Endometrial microvascular endothelial cells (primary cell): ENCODE data around the gene RHBDF1. TPM values are rescaled to one million over a fixed set of nuclear protein-coding genes. Genes with fewer than 3 reads are reported as not detected.

Experiments used
- in situ Hi-C: cut with HindIII; loops from 2 replicates; pipeline ENCODE4 v1.10.0; 2017; ENCODE audit warnings: low sequenced_read_pairs, low pct_unique_long_range_greater_than_20kb; ENCODE audit errors: inconsistent ontology term
- total RNA-seq: library from RNA; depleted of rRNA; stranded (reverse); fragments of >200 nt; gene quantifications from one replicate; pipeline ENCODE4 v1.2.3, GENCODE V29; 2015; ENCODE audit errors: inconsistent ontology term

The RHBDF1 gene
- total RNA-seq, 1 donor from 2014 or later, result 28.2 TPM

DNA sequence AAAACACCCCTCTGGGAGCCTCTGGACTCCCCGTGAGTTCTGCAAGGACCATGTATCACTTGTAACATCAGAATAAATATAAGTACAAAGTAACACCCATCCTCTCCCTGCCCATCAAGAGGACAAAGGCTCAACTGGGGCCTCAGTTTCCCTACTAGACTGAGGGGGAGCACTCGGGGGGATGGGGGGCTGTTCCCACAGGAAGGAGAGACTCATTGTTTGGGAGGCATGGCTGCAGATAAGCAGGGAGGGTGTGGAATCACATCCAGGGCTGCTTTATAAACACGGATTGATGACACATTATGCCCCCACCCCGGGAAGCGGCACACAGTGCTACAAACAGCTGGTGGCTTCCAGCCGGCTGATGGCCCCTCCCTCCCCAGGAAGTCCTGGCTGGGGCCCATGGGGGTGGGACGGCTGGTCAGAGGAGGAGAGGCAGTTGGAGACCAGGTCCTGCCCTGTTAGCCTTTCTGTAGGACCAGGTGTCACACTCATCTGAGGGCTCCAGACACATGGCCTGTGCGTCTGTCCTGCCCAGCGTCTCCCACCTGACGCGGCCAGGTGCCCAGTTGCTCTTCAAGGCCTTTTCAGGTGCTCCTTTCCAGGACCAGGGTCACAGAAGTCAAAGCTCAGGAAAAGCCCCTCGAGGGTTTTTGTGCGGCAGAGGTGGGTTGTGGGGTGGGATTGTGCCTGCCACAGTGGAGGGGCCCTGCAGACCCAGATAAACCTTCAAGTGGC, 4.3 kb upstream of the RHBDF1 start:
- in situ Hi-C loops, result no loop called here

GRCh38 chr16:75580-76501, 3.4 kb upstream of the RHBDF1 start:
- in situ Hi-C loops, result no loop called here

DNA sequence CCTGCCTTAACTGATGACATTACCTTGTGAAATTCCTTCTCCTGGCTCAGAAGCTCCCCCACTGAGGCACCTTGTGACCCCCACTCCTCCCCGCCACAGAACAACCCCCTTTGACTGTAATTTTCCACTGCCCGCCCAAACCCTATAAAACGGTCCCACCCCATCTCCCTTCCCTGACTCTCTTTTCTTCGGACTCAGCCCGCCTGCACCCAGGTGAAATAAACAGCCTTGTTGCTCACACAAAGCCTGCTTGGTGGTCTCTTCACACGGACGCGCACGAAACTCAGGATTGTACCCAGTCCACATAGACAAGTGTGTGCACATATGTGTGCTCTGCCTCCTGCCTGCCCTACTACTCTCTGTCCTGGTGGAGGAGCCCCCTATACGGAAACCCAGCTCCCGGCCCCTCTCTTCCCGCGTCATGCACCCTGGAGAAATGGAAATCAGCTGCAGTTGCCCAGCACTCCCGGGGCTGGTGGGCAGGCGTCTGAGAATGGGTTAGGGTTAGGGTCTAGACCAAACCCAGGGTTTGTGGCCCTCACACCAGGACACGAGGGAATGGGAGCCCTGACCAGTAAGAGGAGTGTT, 2.4 kb upstream of the RHBDF1 start:
- in situ Hi-C loops, result no loop called here

- in situ Hi-C loops, result no loop called here
These were observed 1.8 kb upstream of the RHBDF1 start for GRCh38 chr16:74051-74746.

GRCh38 chr16:71540-72401, 660 bp downstream of the RHBDF1 start:
- in situ Hi-C loops, result no loop called here

GRCh38 chr16:71210-71539, 1.3 kb downstream of the RHBDF1 start:
- in situ Hi-C loops, result no loop called here

DNA sequence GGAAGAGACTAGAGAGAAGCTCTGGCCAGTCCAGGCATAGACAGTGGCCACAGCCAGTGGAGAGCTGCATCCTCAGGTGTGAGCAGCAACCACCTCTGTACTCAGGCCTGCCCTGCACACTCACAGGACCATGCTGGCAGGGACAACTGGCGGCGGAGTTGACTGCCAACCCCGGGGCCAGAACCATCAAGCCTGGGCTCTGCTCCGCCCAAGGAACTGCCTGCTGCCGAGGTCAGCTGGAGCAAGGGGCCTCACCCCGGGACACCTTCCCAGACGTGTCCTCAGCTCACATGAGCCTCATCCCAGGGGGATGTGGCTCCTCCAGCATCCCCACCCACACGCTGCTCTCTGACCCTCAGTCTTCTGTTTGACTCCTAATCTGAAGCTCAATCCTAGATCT, 3.2 kb downstream of the RHBDF1 start:
- in situ Hi-C loops, result no loop called here

GRCh38 chr16:67884-68789, 4.3 kb downstream of the RHBDF1 start:
- in situ Hi-C loops, result no loop called here

DNA sequence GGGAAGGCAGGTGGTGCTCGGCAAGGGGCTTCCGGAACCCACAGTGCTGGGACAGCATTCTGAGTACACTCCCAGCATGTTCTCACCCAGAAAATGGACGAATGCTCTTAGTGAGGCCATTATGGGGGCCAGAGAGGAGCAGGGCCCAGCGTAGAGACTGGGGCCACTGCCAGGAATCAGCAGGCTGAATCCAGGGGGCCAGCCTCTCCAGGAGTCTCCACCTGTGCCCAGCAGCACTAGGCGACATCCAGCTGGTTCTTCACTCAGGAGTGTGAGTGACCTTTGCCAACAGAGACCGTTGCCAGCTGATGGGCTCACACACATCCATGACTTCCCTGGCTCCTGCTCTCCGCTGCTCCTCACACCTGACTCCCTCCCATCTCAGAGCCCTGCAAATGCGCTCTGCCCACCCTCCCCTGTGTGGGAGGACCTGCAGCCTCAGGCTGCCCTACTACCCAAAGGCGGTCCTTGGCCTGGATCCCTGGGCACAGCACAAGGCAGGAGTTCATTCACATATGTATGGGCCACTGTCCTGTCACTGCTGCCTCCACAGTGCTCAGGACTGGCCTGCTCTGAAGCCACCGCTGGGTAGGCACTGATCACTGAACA, 5.1 kb downstream of the RHBDF1 start:
- in situ Hi-C loops, result no loop called here

DNA sequence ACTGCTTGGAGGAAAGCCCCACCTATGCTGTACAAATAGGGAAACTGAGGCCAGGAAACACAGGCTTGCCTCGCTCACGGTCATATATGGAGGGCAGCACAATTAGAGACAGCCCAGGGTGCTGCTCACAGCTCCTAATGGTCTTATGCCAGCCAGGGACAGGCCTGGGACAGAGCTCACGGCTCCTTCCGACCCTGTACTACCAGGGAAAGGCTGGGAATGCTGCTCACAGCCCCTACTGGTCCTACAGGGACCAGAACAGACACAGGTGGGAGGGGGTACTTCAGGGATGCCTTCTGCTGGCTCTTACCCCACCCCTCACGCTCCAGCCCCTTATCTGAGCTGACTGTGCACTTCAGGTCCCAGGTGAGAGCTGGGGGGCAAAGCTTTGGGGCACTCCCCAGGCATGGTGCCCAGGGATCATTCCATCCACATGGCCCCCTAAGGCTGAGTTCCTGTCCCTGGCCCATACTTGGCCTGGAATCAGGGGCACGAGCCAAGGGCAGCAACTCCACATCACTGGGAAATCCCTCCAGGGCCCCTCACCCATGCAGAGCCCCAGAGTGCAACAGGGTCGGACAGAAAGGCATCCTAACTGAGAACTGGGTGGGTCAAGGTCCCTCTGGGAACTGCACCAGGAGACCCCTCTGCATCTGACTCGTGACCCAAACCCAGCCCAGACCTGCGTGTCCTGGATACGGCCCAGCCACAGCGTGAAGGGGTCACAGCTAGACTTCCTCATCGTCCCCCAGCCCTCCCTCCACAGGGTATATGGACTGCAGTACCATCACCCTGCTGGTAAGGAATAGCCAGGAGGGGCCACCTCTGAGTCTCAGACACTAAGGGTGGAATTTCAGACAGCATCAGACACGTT, 5.9 kb downstream of the RHBDF1 start:
- in situ Hi-C loops, result no loop called here

DNA sequence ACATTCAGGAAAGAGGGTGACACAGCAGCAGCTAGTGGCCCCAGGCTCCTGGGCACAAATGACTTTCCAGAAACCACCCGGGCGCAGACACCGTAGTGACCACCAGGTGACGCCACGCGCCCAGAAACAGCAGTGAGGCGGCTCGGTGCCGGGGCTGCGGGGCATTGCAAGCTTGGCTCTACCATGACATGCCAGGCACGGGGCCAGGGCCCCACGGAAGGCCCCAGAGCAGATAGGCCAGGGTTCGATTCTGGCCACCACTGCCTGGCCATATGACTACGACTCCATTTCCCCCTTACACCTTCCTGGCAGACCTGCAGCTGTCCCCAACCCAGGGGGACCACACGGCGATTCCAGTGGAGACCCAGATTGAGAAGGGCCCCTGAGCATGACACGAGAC, 6.7 kb downstream of the RHBDF1 start:
- in situ Hi-C loops, result no loop called here

DNA sequence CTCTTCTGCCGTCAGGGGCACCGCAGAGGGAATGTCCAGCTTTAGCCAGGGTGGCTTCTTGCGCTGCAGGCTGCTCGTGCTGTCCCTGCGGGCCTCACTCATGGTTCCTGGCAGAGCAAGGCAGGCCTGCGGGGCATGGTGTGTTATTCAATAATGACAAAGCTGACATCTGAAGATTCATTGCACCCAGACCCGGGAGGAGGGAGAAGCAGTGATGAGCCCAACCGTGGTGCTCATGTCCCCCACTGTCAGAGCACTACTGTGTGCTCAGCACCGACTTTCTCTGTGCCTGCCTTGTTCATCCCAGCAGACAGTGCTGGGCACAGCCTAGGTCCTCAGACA, 7.5 kb downstream of the RHBDF1 start:
- in situ Hi-C loops, result no loop called here

GRCh38 chr16:63998-64913, 8.2 kb downstream of the RHBDF1 start:
- in situ Hi-C loops, result no loop called here

GRCh38 chr16:63466-63865, 9.0 kb downstream of the RHBDF1 start:
- in situ Hi-C loops, result no loop called here

DNA sequence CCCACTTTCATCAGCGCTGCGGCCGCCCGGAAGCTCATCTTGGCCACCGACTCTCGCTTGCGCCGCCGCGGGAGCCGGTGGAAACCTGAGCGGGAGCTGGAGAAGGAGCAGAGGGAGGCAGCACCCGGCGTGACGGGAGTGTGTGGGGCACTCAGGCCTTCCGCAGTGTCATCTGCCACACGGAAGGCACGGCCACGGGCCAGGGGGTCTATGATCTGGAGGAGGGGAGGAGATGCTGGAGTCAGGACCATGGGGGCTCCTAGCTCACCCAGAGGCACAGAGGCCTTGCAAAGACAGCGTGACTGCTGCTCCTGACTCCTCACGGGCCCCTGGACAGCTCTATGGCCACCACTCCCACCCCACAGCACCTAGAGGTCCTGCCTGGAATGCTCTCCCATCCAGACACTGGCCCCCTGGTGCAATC, 9.5 kb downstream of the RHBDF1 start:
- in situ Hi-C loops, result no loop called here
